A549 (cell line): ENCODE measurements around the gene B3GNT8. TPM values are rescaled to one million over a fixed set of nuclear protein-coding genes. Genes with fewer than 3 reads are reported as not detected.

Experiments
- ATAC-seq, 2 experiments: fragments of 200-7000 bp in 1 of 2; fragments of >200 bp in 1 of 2; cut with Nextera tagmentation in 1 of 2; cut with Tn5 transposase in 1 of 2; 3 replicates each; pipeline versions ENCODE4 v1.8.0 to v1.9.1; 2018 to 2020; ENCODE audit warnings: mild to moderate bottlenecking in 1 of 2, moderate library complexity in 1 of 2
- CTCF ChIA-PET: fragments of 300-600 bp; sonication (Branson Sonifier 250); formaldehyde crosslinking; extraction: SDS; loops from one replicate; lab custom pipeline; 2021; ENCODE audit warnings: antibody characterized with exemption, inconsistent platforms; lab: Yijun Ruan, JAX
- POLR2A ChIA-PET: fragments of 350-600 bp; formaldehyde crosslinking; extraction: SDS; loops from one replicate; lab custom pipeline; 2021; ENCODE audit warnings: antibody characterized with exemption, inconsistent platforms; lab: Yijun Ruan, JAX
- DNase-seq, 2 experiments: peaks; one replicate each; pipeline versions ENCODE4 v3.0.0 to v3.0.0-alpha.2; 2011 to 2016; ENCODE audit warnings: low read depth in 1 of 2, low spot score in 1 of 2
- FAIRE-seq: peaks from 2 replicates; lab custom pipeline; 2011; peaks lifted over from hg19 to GRCh38; lab: Jason Lieb, UNC
- H3K27ac ChIP-seq, 2 experiments: fragments of >200 bp; sonication (Bioruptor Twin); formaldehyde crosslinking; 3 replicates each; pipeline ENCODE4 v1.5.1; 2016 to 2017
- H3K4me1 ChIP-seq: fragments of >200 bp; sonication (Bioruptor Twin); formaldehyde crosslinking; 3 replicates; pipeline ENCODE4 v1.6.1; 2016
- H3K4me2 ChIP-seq: fragments of >200 bp; sonication (Bioruptor Twin); formaldehyde crosslinking; 3 replicates; pipeline ENCODE4 v1.6.1; 2016
- H3K4me3 ChIP-seq: fragments of >200 bp; sonication (Bioruptor Twin); formaldehyde crosslinking; 3 replicates; pipeline ENCODE4 v1.5.1; 2016
- H3K9me3 ChIP-seq: fragments of >200 bp; sonication (Bioruptor Twin); formaldehyde crosslinking; 3 replicates; pipeline ENCODE4 v1.6.1; 2016
- CHD2 ChIP-seq: fragments of 150-350 bp; IDR thresholded peaks from 2 replicates; pipeline ENCODE4 v1.6.1; 2014; ENCODE audit warnings: low read length; ENCODE audit not compliant: partially characterized antibody
- FOSL2 ChIP-seq, 2 experiments: fragments of 450-650 bp in 1 of 2; fragments of >200 bp in 1 of 2; sonication (Bioruptor Twin) in 1 of 2; formaldehyde crosslinking; IDR thresholded peaks; 2 replicates each; pipeline versions ENCODE4 v1.5.0 to v1.6.1; 2016 to 2020; ENCODE audit warnings: mild to moderate bottlenecking in 1 of 2, moderate library complexity in 1 of 2
- GATA3 ChIP-seq: IDR thresholded peaks from 2 replicates; pipeline ENCODE4 v1.6.1; 2012; ENCODE audit warnings: borderline replicate concordance
- HEYL ChIP-seq: fragments of 250-450 bp; sonication (Bioruptor Pico); IDR thresholded peaks from 2 replicates; pipeline ENCODE4 v1.8.0; 2021; ENCODE audit warnings: mild to moderate bottlenecking, moderate library complexity
- JUN ChIP-seq, 2 experiments: fragments of >200 bp; sonication (Bioruptor Twin); formaldehyde crosslinking; IDR thresholded peaks; 2 replicates in 1 of 2; 3 replicates in 1 of 2; pipeline ENCODE4 v1.6.1; 2016 to 2017
- KDM1A ChIP-seq: fragments of 200-600 bp; sonication (generic); IDR thresholded peaks from 2 replicates; pipeline ENCODE4 v1.6.1; 2016; ENCODE audit warnings: low read depth, mild to moderate bottlenecking
- MAFK ChIP-seq: fragments of 450-650 bp; IDR thresholded peaks from 2 replicates; pipeline ENCODE4 v1.6.1; 2014; ENCODE audit not compliant: partially characterized antibody
- RAD21 ChIP-seq, 2 experiments: fragments of >200 bp in 1 of 2; sonication (Bioruptor Twin) in 1 of 2; formaldehyde crosslinking in 1 of 2; IDR thresholded peaks in 1 of 2; conservative IDR thresholded peaks in 1 of 2; 2 replicates in 1 of 2; 3 replicates in 1 of 2; pipeline ENCODE4 v1.6.1; 2012 to 2018; ENCODE audit warnings: inconsistent platforms in 1 of 2
- RFX5 ChIP-seq: fragments of 450-650 bp; IDR thresholded peaks from 2 replicates; pipeline ENCODE4 v1.7.1; 2014; ENCODE audit warnings: antibody characterized with exemption, mild to moderate bottlenecking, moderate library complexity
- SMC3 ChIP-seq: fragments of >200 bp; sonication (Bioruptor Twin); formaldehyde crosslinking; IDR thresholded peaks from 3 replicates; pipeline ENCODE4 v1.6.1; 2018; ENCODE audit warnings: inconsistent platforms
- SREBF2 ChIP-seq: fragments of 450-650 bp; IDR thresholded peaks from 2 replicates; pipeline ENCODE4 v1.6.1; 2014; ENCODE audit warnings: mild to moderate bottlenecking, moderate library complexity
- ZNF302 ChIP-seq: fragments of 250-450 bp; sonication (Bioruptor Pico); IDR thresholded peaks from 2 replicates; pipeline ENCODE4 v1.9.0; 2021; ENCODE audit warnings: inconsistent platforms, mild to moderate bottlenecking, moderate library complexity
- WGBS: methylation state at CpG from one replicate; pipeline ENCODE4 v1.1.6; 2017; ENCODE audit errors: missing lambda C conversion rate; 5-methylcytosine and 5-hydroxymethylcytosine counted together
- polyA minus RNA-seq: library from RNA; depleted of rRNA, polyadenylated mRNA; stranded (reverse); fragments of >200 nt; gene quantifications from 2 replicates; pipeline ENCODE4 v1.2.3, GENCODE V29; 2011; rRNA and poly(A)+ RNA removed
- polyA plus RNA-seq, 4 experiments: library from polyadenylated mRNA; depleted of rRNA in 3 of 4; stranded (reverse); fragments of >200 nt; fragmentation: RNase III in 1 of 4; extraction: RNeasy Plus Mini Kit Qiagen cat#74134 plus additional on column Dnase treatment in 1 of 4; gene quantifications; 2 replicates in 3 of 4; 3 replicates in 1 of 4; pipeline ENCODE4 v1.2.3, GENCODE V29; 2011 to 2017
- TF ChIP-seq, protein P1 (sequence below): fragments of >200 bp; sonication (Bioruptor Twin); formaldehyde crosslinking; IDR thresholded peaks from 2 replicates; pipeline ENCODE4 v1.6.1; 2016
- TF ChIP-seq, protein P2 (sequence below): IDR thresholded peaks from 2 replicates; pipeline ENCODE4 v1.6.1; 2012
- TF ChIP-seq, protein P3 (sequence below): fragments of 250-450 bp; sonication (Bioruptor Pico); IDR thresholded peaks from 2 replicates; pipeline ENCODE4 v1.5.0; 2020; ENCODE audit warnings: low read depth, mild to moderate bottlenecking, moderate library complexity

Gene B3GNT8, protein sequence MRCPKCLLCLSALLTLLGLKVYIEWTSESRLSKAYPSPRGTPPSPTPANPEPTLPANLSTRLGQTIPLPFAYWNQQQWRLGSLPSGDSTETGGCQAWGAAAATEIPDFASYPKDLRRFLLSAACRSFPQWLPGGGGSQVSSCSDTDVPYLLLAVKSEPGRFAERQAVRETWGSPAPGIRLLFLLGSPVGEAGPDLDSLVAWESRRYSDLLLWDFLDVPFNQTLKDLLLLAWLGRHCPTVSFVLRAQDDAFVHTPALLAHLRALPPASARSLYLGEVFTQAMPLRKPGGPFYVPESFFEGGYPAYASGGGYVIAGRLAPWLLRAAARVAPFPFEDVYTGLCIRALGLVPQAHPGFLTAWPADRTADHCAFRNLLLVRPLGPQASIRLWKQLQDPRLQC
- polyA plus RNA-seq (2011; rRNA removed) (not detected in 2 replicates), polyA plus RNA-seq (2017; fragmentation: RNase III; extraction: RNeasy Plus Mini Kit Qiagen cat#74134 plus additional on column Dnase treatment) (0.11 to 0.20 TPM in 2 of 3 replicates, not detected in the other), polyA minus RNA-seq (not detected in 2 replicates)
- 0.04 TPM in 1 of 2 replicates, not detected in the other for polyA plus RNA-seq (2012; cell fraction: cytosol; rRNA removed)
- polyA plus RNA-seq (2012; cell fraction: nucleus; rRNA removed) = 0.11 and 0.29 TPM in 2 replicates

DNA sequence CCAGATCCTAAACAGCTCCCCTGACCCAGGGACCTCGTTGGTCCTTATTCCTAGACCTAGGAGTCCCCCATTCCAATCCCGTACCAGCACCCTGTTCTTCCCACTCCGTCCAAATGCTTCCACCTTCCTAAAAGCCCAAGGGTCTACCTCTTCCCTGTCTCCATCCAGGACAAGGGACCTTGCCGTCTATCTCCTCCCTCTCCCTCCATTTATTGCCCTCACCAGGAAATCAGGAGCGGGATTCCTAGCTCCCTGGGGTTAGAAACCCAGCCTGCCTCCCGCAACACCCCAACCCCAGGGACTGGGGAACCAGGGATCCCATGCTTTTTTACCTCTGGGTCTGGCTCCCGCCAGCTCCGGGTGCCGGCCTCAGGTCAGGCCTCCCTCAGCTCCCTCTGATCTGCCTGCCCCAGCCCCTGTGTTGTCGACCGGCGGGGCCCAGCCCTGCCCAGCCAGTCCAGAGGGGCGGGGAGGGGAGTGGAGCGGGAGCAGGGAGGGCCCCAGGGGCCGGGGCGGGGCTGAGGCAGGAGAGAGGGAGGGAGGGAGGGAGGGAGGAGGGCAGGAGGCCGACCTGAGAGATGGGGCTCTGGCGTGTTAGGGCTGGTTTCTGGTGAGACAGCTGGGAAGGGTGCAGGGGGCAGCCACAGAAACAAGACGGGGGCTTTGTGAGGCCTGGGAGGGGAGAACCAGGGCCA lies at the start of gene B3GNT8:
TSS of gene B3GNT8 (minus strand) at position 423 of the 695 bp plus-strand sequence. CDS start 596 bp downstream, outside the sequence.
- ATAC-seq = peak; percentile 7 to 10; a peak in 3 of 6 replicates
- WGBS = 83% methylated on average over 13 of the region's 19 CpGs
- Histone ChIP-seq H3K4me1 (no peaks in the 10 kb centered on the region), H3K27ac (no peak within 1 kb of the TSS), H3K4me3 (no peak within 1 kb of the TSS), H3K4me2 (no peak within 1 kb of the TSS), H3K9me3 (no peaks in the 10 kb centered on the region)
- TF ChIP-seq FOSL2 (IDR thresholded peaks at IDR 0.05) = no peak
- no peak for TF ChIP-seq FOSL2 (CRISPR knock-in tag; IDR thresholded peaks at IDR 0.05)
- no peak for TF ChIP-seq CHD2
- TF ChIP-seq, protein P1, sequence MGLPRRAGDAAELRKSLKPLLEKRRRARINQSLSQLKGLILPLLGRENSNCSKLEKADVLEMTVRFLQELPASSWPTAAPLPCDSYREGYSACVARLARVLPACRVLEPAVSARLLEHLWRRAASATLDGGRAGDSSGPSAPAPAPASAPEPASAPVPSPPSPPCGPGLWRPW = no peak
- TF ChIP-seq ZNF302 (CRISPR knock-in tag) = no peak
- TF ChIP-seq SREBF2 = no peak
- TF ChIP-seq RAD21 (conservative IDR thresholded peaks at IDR 0.05 in 1 of 2, IDR thresholded peaks at IDR 0.05 in 1 of 2) = no peak
- TF ChIP-seq SMC3 = no peak
- TF ChIP-seq JUN (IDR thresholded peaks at IDR 0.05) = no peak
- TF ChIP-seq MAFK = no peak
- no peak for TF ChIP-seq RFX5
- no peak for TF ChIP-seq GATA3
- TF ChIP-seq, protein P2, sequence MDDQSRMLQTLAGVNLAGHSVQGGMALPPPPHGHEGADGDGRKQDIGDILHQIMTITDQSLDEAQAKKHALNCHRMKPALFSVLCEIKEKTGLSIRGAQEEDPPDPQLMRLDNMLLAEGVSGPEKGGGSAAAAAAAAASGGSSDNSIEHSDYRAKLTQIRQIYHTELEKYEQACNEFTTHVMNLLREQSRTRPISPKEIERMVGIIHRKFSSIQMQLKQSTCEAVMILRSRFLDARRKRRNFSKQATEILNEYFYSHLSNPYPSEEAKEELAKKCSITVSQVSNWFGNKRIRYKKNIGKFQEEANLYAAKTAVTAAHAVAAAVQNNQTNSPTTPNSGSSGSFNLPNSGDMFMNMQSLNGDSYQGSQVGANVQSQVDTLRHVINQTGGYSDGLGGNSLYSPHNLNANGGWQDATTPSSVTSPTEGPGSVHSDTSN = no peak
- TF ChIP-seq KDM1A = no peak
- POLR2A ChIA-PET = interaction anchor here (1.9 kb wide), 1 partner anchor 12 kb away, joined by 8 read pairs; the partner anchor contains the start of gene DMAC2
- FAIRE-seq = no peak
- DNase-seq = no peak
- CTCF ChIA-PET = interaction anchor here (0.6 to 8.1 kb wide), 10 partner anchors 8 to 146 kb away, joined by 3 to 52 read pairs (median 4); partner anchors contain the start of genes DMAC2 and ERICH4

DNA sequence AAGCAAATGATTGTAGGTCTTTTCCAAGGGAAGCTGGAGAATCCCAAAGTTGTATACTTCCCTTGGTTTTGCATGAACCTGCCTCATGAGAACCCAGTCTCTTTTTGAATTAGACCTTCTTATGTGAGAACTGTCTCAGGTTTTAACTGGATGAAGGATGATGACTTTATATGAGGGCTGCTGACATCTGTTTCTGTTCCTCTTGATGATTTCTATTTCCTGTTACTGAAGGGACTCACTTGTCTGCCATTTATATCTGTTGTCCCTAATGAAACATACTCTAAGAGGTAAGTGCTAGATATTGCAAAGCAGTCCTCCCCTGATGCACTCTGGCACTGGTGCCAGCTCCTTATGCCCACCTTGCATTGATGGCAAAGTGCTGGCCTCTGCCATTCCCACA lies 49.4 kb upstream of the B3GNT8 start:
- no peak overlapping the region for H3K4me2 ChIP-seq
- FAIRE-seq (no peak), DNase-seq (no peak), ATAC-seq (no peak)
- H3K9me3 ChIP-seq = peaks cover 9% of the 10 kb centered on the region; the same call in 1 of the 3 replicates
- ChIA-PET CTCF (interaction anchor here (1.0 to 5.0 kb wide), 7 partner anchors 10 to 120 kb away, joined by 3 to 27 read pairs (median 4); no protein-coding TSS in a partner anchor), POLR2A (no interaction called here)
- H3K27ac ChIP-seq = no peak overlapping the region
- TF ChIP-seq, protein P3, sequence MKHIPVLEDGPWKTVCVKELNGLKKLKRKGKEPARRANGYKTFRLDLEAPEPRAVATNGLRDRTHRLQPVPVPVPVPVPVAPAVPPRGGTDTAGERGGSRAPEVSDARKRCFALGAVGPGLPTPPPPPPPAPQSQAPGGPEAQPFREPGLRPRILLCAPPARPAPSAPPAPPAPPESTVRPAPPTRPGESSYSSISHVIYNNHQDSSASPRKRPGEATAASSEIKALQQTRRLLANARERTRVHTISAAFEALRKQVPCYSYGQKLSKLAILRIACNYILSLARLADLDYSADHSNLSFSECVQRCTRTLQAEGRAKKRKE (CRISPR knock-in tag) = no peak
- TF ChIP-seq, protein P2 = no peak
- TF ChIP-seq HEYL (CRISPR knock-in tag) = no peak
- H3K4me3 ChIP-seq = no peak overlapping the region
- no peaks in the 10 kb centered on the region for H3K4me1 ChIP-seq
